Embryonic facial prominence (tissue), 1 donor: ENCODE measurements around the gene UTF1.

Source experiments
- DNase-seq: peaks from one replicate; pipeline ENCODE4 v3.0.0-alpha.2; 2016; ENCODE audit errors: extremely low spot score

UTF1 gene

GRCh38 chr10:133196936-133197758 is 32.9 kb upstream of the UTF1 start:
- DNase-seq: no peak

DNA sequence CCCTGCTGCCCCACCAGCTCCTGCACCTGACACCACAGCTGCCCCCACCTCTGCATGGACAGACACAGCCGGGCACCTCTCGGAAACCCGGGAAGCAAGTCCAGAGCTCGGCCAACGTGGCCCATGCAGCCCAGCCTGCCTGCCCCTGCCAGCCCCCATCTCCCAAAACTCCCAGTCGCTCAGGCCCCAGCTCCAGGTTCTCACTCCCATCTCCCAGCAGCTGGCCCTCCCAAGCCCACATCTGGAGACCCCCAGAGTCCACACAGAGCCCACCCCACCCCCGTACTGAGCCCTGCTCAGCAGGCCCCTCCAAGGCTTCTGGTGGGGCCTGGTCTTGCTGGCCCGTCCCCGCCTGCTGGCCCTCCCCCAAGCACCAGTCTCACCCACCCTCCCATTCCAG is 32.2 kb upstream of the UTF1 start:
- DNase-seq: no peak

- no peak for DNase-seq
Observed at GRCh38 chr10:133198206-133198605, 31.8 kb upstream of the UTF1 start.

DNA sequence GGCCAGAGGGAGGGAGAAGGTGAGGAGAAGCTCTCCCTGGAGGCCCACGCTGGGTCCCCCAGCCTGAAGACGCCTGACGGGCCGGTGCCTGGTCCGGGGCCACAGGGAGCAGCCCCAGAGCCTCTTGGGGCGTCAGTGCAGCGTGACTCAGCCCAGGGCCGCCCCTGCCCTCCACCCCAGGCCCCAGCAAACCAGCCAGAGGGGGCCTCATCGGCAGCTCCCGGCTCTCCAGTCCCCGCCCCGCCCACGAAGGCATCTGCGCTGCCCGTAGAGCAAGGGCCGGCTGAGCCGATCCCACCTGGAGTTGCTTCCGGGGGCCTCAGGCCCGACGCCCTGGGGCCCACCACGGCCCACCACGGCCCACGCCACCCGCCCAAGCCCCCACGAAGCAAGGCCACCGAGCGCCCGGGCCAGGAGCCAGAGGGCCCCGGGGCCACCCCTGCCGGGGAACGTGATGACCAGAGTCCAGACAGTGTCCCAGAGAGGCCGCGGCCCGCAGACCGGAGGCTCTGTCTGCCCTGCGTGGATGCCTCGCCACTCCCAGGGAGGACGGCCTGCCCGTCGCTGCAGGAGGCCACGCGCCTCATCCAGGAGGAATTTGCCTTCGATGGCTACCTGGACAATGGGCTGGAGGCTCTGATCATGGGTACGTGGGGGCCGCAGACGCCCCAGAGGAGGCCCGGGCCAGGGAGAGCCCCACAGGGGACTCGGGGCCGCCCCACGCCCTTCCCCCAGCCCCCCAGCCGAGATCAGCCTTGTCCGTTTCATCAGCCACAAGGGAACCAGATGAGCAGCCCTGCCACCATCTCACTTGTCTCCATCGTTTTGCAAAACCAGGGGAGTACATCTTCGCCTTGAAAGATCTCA is 31.2 kb upstream of the UTF1 start:
- DNase-seq: no peak

- no peak for DNase-seq
Observed at GRCh38 chr10:133199488-133199885, 30.5 kb upstream of the UTF1 start.

GRCh38 chr10:133199992-133200611 is 29.9 kb upstream of the UTF1 start:
- DNase-seq: no peak

DNA sequence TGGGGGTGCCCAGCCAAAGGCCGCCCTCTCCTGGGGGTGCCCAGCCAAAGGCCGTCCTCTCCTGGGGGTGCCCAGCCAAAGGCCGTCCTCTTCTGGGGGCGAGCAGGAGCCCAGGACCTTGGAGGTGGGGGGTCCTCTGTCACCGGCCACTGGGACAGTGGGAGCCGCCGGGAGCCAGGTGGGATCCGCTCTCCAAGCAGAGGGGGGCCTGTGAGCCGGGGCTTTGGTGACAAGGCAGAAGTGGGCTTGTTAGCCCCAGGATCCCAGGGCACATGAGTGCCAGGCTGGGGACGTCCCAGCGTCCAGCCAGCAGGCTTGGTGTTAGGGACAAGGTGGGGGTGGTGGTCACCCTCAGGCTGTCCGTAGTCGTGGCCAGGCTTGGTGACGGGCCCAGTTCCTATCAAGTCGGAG is 29.4 kb upstream of the UTF1 start:
- no peak for DNase-seq

DNA sequence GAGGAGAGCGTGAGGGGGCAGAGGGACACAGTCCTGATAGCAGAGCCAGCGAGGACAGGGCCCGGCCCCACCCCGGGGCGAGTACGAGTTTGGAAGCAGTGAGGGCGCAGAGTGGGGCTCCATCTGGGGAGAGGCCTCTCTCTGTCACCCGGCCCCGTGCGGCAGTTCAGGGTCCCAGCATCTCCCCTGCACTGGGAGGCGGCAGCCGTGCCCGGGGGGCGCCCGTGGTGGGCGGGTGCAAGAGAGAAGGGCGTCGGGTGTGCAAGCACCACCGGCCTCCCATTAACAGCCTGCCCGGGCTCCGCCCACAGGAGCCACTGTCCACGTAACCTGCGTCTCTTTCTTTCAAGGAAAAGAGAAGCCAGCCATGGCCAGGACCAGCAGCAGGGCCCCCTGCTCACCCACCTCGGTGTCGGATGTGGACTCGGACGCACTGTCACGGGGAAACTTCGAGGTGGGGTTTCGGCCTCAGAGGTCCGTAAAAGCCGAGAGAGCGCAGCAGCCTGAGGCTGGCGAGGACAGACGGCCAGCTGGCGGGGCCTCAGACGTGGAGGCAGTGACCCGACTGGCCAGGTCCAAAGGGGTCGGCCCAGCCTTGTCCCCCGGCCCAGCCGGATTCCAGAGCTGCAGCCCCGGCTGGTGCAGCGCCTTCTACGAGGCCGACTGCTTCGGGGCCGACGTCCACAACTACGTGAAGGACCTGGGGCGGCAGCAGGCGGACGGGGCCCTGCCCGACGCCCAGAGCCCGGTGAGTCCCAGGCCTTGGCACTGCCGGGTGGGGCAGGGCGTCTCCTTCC is 28.7 kb upstream of the UTF1 start:
- no peak for DNase-seq

DNA sequence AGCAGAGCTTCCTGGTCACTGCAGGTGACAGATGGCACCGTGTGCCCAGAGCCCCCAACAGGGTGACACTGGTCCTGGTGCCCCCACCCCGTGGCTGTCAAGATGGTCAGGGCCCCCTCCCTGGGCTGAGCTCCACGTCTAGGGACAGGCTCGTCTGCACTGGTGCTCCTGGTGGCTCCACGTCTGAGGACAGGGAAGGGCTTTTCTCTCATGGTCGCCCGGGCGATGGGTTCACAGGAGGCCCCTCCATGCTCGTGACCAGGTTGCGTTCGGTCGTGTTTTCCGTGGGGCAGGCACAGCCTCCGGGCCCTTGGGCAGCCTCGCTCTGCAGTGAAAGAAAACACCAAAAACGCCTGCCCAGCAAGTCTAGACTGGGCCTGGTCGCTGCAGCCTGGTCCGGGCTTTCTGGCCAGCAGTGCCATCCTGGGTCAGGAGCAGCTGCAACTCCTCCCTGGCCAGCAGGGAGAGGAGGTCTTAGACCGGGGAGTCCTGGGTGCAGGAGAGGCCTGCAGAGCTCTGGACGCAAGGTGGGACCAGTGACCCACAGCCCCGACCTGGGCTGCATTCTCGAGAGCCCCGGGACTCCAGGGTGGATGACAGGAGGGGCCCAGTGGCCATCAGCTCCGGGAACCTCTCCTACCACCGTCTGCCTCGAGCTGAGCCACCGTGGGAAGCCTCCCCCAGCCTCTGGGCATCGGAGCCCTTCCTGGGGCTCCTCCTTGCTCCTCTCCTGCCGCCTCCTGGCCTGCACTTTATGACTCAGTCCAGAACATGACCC is 27.9 kb upstream of the UTF1 start:
- DNase-seq: no peak

- no peak for DNase-seq
Observed at GRCh38 chr10:133202778-133203651, 27.0 kb upstream of the UTF1 start.

DNA sequence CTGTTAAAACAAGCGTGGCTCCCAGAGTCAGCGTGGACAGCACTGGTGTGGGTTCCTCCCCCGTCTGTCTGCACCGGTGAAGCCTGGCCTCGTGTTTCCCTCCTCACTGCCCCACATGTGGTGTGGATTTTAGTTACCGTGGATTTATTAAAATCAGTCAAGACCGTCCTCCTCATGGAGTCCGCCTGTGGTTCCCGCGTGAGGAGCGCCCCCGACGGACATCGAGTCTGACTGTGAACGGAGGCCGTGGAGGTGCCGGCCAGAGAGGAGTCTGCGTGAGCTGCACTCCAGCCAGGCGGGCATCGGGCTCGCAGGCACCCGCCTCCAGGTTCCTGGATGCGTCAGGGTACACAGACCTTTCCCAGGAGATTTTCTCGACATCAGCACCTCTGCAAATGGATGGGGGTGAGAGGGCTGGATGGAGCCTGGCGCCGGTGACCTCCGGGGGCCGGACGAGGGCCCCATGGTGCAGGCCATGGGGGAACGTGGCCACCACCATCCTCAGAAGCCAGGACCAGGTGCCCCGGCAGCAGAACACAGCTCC is 26.3 kb upstream of the UTF1 start:
- DNase-seq: no peak

DNA sequence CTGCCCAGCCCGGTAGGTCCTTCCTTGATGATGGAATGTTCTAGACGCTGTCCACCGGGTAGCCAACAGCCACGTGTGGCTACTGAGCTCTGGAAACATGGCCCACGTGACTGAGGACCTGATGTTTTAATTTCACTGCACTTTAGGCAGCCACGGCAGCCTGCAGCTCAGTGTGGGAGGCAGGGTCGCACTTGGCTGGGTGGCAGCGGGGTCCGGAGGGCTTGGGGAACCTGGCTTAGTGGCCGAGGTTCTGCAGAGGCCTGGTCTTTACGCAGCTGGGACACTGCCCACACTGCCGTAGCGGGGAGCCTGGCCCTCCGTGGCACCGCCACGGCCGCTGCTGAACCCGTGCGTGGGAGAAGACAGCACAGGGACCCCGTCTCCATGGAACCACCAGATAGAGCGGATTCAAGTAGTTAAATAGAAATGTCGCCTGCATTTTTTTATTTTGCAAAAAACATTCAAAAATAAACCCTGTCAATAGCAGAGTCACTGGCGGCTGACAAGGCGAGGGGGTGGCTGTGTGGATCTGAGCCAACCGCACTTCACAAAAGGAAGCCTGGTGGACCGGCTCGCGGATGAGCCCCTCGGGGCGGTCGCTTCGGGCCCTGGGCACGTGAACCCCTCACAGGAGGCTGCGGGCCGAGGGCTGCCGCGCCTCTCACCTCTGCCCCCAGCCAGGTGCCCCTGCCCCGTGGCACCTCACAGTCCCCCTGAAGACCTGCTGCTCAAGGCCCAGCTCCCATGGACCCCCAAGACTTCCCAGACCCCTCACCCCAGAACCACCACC is 25.6 kb upstream of the UTF1 start:
- DNase-seq: no peak

GRCh38 chr10:133205146-133205545 is 24.9 kb upstream of the UTF1 start:
- no peak for DNase-seq

GRCh38 chr10:133206356-133207040 is 23.5 kb upstream of the UTF1 start:
- DNase-seq: no peak

DNA sequence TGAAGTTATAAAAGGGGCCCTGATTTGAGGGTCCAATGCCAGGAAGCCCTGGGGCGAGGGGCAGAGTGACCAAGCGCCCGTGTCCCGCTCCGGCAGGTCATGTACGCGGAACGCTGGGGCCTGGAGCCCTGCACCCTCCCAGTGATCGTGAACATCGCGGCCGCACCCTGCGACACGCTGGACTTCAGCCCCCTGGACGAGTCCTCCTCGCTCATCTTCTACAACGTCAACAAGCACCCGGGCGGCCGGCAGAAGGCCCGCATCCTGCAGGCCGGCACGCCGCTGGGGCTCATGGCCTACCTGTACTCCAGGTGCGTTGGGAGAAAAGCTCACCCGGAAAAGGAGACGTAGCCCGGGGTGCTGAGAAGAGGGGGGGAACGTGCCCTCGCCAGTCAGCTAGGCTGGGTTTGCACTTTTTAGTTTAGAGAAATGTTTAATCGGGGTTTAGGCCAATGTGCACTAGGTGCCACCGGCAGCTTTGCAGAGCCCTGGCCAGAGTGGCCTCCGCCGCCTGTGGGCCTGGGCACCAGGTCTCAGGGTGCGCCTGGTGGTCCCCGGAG is 22.9 kb upstream of the UTF1 start:
- no peak for DNase-seq

- DNase-seq: no peak
Observed at GRCh38 chr10:133207627-133208026, 22.4 kb upstream of the UTF1 start.

DNA sequence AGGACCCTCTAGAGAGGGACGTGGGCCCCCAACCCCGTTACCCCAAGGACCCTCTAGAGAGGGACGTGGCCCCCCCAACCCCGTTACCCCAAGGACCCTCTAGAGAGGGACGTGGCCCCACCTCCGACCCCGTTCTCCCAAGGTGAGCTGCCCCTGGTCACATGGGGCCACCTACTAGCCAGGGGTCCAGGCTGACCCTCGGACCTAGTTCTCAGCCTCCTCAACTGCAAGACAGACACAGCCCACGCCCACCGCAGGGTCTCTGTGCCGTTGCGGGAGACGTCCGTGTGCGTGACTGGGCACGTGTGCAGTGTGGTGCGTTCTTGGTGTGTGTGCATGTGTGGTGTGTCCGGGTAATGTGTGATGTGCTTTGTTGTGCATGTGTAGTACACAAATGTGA is 21.6 kb upstream of the UTF1 start:
- no peak for DNase-seq

DNA sequence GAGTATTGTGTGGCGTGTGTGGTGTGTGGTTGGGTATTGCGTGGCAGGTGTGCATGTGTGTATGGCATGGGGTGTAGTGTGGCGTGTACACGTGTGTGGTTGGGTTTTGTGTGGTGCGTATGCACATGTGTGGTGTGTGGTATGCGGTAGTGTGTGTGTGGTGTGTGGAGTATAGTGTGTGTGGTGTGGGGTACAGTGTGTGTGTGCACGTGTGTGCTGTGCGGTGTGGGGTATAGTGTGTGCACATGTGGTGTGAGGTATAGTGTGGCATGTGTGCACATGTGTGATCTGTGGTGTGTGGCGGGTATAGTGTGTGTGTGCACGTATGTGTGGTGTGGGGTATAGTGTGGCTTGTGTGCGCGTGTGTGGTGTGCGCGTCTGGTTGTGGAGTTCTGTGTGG is 20.9 kb upstream of the UTF1 start:
- no peak for DNase-seq
